ENCODE data around the gene ZCCHC2.

Gene ZCCHC2

DNA sequence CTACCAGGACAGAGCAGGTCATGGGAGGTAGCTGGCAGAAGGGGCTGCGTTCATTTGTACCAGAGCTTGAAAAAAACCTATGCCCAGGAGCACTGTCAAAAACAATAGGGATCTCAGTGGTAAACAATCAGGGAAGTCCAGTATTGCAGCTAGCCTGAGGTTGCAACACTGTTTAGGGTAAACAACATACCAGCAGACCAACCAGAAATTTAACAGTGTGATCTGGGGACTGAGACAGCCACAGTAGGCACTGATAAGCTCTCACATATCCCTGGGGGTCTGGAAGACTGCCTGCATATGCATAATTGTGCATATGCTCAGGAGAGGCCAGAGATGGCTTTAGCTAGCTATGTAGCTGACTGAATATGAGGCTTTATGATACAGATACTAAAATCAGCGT lies 12.0 kb upstream of the ZCCHC2 start:
- no peak for DNase-seq (ENCODE audit: low read depth)

GRCh38 chr18:62512532-62512931 lies 10.3 kb upstream of the ZCCHC2 start:
- DNase-seq (ENCODE audit: low read depth), result no peak

DNA sequence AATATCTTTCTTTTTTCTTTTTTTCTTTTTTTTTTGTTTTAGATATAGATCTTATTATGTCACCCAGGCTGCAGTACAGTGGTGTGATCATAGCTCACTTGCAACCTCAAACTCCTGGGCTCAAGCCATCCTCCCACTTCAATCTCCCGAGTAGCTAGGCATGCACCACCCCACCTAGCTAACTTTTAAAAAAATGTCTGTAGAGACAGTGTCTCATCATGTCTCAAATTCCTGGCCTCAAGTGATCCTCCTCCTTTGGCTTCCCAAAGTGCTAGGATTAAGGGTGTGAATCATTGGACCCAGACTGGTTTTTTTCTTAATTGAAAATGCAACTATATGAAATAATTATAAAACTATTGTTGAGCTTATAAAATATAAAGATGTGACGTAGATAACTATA lies 9.8 kb upstream of the ZCCHC2 start:
- no peak for DNase-seq (ENCODE audit: low read depth)

GRCh38 chr18:62514570-62514969 lies 8.3 kb upstream of the ZCCHC2 start:
- no peak for DNase-seq (ENCODE audit: low read depth)

- no peak for DNase-seq (ENCODE audit: low read depth)
These were observed 6.6 kb upstream of the ZCCHC2 start for GRCh38 chr18:62516242-62516641.

- DNase-seq (ENCODE audit: low read depth), result no peak
These were observed 4.1 kb upstream of the ZCCHC2 start for GRCh38 chr18:62518460-62519375.

DNA sequence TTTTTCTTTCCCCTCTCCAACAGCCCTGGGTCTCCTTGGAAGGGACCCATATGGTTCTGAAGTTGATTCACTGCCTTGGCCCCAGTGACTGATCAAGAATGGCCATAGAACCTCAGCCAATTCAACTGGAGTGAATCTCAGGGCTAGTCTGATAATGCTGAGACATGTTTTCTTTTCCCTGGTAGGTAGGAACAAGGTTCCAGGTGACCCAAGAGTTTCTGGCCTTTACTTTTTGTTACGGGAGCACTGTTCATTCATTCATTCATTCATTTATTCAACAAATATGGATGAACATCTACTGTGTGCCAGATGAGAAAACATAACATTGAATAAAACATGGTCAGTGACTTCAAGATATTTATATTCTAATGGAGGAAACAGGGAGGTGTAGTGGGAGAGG lies 3.1 kb upstream of the ZCCHC2 start:
- DNase-seq (ENCODE audit: low read depth), result no peak

- no peak for DNase-seq (ENCODE audit: low read depth)
These were observed 1.7 kb upstream of the ZCCHC2 start for GRCh38 chr18:62521082-62521481.

GRCh38 chr18:62521593-62521992 lies 1.2 kb upstream of the ZCCHC2 start:
- DNase-seq (ENCODE audit: low read depth), result no peak

- DNase-seq (ENCODE audit: low read depth), result no peak
These were observed 684 bp upstream of the ZCCHC2 start for GRCh38 chr18:62522178-62522503.

DNA sequence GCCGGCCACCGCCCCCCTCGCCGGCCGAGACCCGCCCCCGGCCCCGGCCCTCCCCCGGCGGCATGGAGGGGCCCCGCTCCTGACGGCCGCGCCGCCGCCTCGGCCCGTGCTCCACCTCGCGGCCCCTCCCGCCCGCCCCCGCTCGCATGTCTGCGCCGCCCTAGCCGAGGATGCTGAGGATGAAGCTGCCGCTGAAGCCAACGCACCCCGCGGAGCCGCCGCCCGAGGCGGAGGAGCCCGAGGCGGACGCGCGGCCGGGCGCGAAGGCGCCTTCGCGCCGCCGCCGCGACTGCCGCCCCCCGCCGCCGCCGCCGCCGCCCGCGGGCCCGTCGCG lies 397 bp downstream of the ZCCHC2 start:
- no peak for DNase-seq (ENCODE audit: low read depth)

- peak; percentile 39 for DNase-seq (ENCODE audit: low read depth)
These were observed 1.0 kb downstream of the ZCCHC2 start for GRCh38 chr18:62523631-62524439.

DNA sequence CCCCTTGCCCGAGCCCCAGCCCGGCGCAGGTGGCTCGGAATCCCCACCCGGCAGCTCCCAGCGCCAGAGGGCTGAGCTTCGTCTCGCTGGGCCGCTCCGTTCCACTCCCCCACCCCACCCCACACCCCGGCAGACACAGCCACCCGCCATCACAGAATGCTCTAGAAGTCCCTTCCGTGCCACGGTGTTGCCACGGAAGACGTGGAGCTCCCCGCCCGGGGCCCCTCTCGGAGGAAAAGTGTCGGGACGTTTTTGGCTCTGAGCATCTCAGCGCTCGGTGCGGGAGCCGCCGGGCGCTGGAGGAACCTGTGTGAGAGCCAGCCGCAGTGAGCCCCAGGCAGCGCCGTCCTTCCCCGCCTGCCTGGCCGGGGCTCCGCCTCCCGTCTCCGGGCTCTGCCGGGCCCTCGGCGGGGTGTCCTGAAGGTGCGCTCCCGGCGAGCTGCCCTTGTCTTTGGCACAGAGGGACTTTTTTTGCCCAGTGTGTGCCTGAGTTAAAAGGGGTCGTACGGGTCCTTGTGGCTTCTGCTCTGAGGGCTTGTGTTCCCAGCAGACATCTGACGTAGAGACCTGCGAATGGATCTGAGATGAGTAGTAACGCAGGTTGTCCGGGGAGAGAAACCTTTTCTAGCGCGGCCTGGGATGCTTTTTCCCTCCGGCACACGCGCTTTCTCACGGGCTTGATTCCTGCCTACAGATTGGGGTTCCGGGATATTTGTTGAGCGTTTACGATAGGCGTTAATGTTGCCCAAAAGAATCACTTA lies 1.8 kb downstream of the ZCCHC2 start:
- DNase-seq (ENCODE audit: low read depth), result peak; percentile 58

GRCh38 chr18:62525608-62526007 lies 2.8 kb downstream of the ZCCHC2 start:
- no peak for DNase-seq (ENCODE audit: low read depth)

DNA sequence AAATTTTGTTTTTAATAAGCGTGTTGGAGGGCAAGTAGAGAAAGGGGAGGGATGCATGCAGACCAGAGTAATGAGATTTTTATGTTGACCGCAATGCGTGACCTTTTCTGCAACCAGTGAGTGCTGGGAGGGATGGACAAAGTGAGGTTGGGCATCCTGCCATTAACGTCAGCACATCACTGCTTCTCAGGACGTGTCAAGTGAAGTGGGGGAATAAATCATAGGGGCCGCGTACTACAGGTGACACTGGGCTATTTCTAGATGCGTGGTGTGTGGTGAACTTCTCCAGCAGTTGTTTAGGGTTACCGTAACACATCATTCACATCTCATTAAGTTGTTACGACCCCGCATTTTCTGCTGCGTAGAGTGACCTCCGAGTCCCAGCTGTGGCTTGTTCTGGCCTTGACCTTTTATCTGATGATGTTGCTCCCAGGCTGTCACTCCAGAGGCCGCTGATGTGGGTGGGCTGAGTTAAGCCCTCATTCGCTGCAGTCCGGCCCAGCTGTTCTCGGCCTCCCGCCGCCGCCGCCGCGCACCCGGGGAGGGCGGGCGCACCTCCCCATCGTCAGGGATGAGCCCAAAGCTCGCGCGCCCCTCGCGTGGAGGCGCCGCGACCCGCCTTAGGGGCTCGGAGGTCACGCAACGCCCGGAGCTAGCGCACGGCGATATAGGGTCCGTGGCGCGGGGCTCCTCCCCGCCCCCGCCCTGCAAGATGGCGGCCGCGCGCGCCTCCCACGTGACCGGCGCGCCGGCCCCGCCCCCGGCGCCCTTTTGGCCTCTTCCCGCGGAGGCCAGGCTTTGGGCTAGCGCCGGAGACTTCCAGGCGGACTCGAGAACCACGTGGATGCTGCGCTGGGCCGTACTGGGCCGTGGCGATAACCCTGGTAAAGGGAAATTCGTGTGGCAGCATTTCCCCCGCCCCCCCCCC lies 3.5 kb downstream of the ZCCHC2 start:
- peak; percentile 59 for DNase-seq (ENCODE audit: low read depth)

- DNase-seq (ENCODE audit: low read depth), result no peak
These were observed 6.8 kb downstream of the ZCCHC2 start for GRCh38 chr18:62529597-62529996.

DNA sequence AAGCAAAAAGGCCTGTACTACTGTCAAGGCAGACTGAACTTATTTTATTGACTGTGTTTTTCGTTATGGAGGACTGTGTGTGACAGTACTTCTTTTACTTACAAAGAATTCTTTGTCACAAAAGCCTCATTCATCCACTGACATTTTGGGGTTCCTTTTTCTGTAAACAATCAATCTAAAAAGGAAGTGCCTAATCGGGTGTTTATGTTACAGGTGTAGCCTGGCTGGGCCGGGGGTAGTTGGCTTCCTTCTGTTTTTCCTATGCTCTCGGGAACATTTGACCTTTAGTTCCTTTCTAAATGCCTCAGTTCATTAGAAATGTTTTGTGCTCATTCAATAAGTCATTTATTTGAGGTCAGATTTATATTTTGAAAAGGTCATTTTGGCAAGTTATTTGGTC lies 8.3 kb downstream of the ZCCHC2 start:
- DNase-seq (ENCODE audit: low read depth), result no peak

- no peak for DNase-seq (ENCODE audit: low read depth)
These were observed 9.1 kb downstream of the ZCCHC2 start for GRCh38 chr18:62531931-62532330.

DNA sequence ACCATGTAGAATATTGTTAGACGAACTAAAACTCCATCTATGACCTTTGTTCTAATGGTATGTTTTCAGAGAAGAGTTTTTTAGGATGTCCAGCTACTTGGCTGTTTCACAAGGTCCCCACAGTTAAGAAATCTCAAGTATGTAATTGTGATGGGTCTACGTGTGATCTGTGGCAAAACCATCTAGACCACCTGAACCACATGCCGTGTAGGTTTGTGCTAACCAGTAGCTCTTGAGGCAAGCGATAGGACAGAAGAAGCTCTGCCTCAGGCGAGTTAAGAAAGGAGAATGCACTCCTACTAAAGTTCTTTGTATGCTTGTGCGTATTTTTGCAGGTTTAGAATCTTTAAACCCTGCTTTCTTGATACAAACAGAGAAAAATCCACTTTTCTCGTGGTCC lies 13.2 kb downstream of the ZCCHC2 start:
- no peak for DNase-seq (ENCODE audit: low read depth)

DNA sequence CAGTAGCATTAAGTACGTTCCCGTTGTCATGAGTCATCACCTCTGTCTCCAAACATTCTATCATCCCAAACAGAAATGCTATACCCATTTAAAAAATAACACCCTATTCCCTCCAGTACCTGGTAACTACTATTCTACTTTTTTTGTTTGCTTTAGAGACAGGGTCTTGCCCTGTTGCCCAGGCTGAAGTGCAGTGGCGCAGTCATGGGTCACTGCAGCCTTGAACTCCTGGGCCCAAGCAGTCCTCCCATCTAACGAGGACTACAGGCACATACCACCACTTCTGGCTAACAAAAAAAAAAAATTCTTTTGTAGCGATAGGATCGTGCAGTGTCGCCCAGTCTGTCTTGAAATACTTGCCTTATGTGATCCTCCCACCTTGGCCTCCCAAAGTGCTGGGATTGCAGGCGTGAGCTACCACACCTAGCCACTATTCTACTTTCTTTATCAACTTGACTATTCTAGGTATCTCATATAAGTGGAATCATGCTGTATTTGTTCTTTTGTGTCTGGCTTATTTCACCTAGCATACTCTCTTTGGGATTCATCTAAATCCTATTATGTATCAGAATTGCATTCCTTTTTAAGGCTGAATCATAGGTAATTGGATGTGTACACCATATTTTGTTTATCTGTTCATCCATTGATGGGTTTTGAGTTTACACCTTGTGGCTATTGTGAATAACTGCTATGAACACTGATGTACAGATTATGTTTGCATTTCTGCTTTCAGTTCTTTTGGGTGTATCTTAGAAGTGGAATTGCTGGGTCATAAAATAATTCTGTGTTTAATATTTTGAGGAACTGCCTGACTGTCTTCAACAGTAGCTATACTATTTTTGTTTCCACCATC lies 14.4 kb downstream of the ZCCHC2 start:
- DNase-seq (ENCODE audit: low read depth), result no peak

GRCh38 chr18:62537946-62538345 lies 15.1 kb downstream of the ZCCHC2 start:
- DNase-seq (ENCODE audit: low read depth), result no peak
